Stromal cell of bone marrow (primary cell): ENCODE data around the gene MPP7.

Source experiments
- DNase-seq: peaks from one replicate; pipeline ENCODE4 v3.0.0-alpha.2; 2012; ENCODE audit warnings: low read depth

MPP7 gene

GRCh38 chr10:28266449-28267224, 36.2 kb downstream of the MPP7 start:
- no peak for DNase-seq

- DNase-seq = no peak
Measured at GRCh38 chr10:28263136-28263857, 39.6 kb downstream of the MPP7 start.

- DNase-seq = no peak
Measured at GRCh38 chr10:28256776-28257175, 46.1 kb downstream of the MPP7 start.

- DNase-seq = peak; percentile 60
Measured at GRCh38 chr10:28254290-28254985, 48.4 kb downstream of the MPP7 start.

- no peak for DNase-seq
Measured at GRCh38 chr10:28253169-28253785, 49.6 kb downstream of the MPP7 start.
